Neural cell (in vitro differentiated cells): ENCODE results near the gene MROH2A. TPM values are rescaled to one million over a fixed set of nuclear protein-coding genes. Genes with fewer than 3 reads are reported as not detected.
"Not testable (repeated sequence)": the region's sequence is repeated elsewhere in the genome, so short reads cannot be mapped to it uniquely, and the experiment has no call there.

Experiments used
- H2AFZ ChIP-seq: fragments of 200-600, 300-800 bp; sonication (generic), shearing (Covaris generic); 2 replicates; pipeline ENCODE4 v1.6.0; 2014; ENCODE audit warnings: low read depth, mild to moderate bottlenecking, antibody characterized with exemption, low read length, moderate library complexity
- H3F3A ChIP-seq: fragments of 200-600 bp; shearing (Covaris generic); 2 replicates; pipeline ENCODE4 v1.6.1; 2016; ENCODE audit warnings: mild to moderate bottlenecking, moderate library complexity, mixed read lengths, antibody characterized with exemption, low read length; ENCODE audit not compliant: insufficient read depth, poor library complexity, severe bottlenecking
- H3K27ac ChIP-seq: fragments of 200-600, 300-800 bp; sonication (generic), shearing (Covaris generic); 2 replicates; pipeline ENCODE4 v1.5.1; 2014; ENCODE audit warnings: mild to moderate bottlenecking, low read length, moderate library complexity
- H3K27me3 ChIP-seq: fragments of 300-800, 200-600 bp; sonication (generic), shearing (Covaris generic); 2 replicates; pipeline ENCODE4 v1.6.0; 2014; ENCODE audit warnings: mild to moderate bottlenecking, low read depth, low read length, moderate library complexity; ENCODE audit not compliant: insufficient read depth
- H3K36me3 ChIP-seq: fragments of 300-800, 200-600 bp; sonication (generic), shearing (Covaris generic); 2 replicates; pipeline ENCODE4 v1.5.1; 2014; ENCODE audit warnings: mild to moderate bottlenecking, antibody characterized with exemption, low read length, moderate library complexity; ENCODE audit not compliant: insufficient read depth
- H3K4me2 ChIP-seq: fragments of 300-800, 200-600 bp; sonication (generic), shearing (Covaris generic); 2 replicates; pipeline ENCODE4 v1.6.0; 2014; ENCODE audit warnings: mild to moderate bottlenecking, low read length
- H3K4me3 ChIP-seq: fragments of 300-800, 200-600 bp; sonication (generic), shearing (Covaris generic); 2 replicates; pipeline ENCODE4 v1.5.1; 2014; ENCODE audit warnings: mild to moderate bottlenecking, low read length, moderate library complexity
- H3K79me2 ChIP-seq: fragments of 200-600 bp; shearing (Covaris generic); replicated peaks from 2 replicates; pipeline ENCODE4 v1.6.0; 2014; ENCODE audit warnings: mild to moderate bottlenecking, low read length, moderate library complexity; ENCODE audit not compliant: insufficient read depth
- H3K9ac ChIP-seq: fragments of 300-800, 200-600 bp; sonication (generic), shearing (Covaris generic); 2 replicates; pipeline ENCODE4 v1.6.1; 2016; ENCODE audit warnings: mild to moderate bottlenecking, low read length, mixed read lengths
- H3K9me2 ChIP-seq: fragments of 200-600 bp; shearing (Covaris generic); 2 replicates; pipeline ENCODE4 v1.6.1; 2016; ENCODE audit warnings: mild to moderate bottlenecking, low read length, mixed read lengths; ENCODE audit not compliant: insufficient read depth
- H3K9me3 ChIP-seq: fragments of 200-600, 300-800 bp; sonication (generic), shearing (Covaris generic); 2 replicates; pipeline ENCODE4 v1.6.1; 2016; ENCODE audit warnings: mild to moderate bottlenecking, mixed run types, low read length, moderate library complexity, mixed read lengths
- H4K20me1 ChIP-seq: fragments of 200-600 bp; shearing (Covaris generic); 2 replicates; pipeline ENCODE4 v1.6.1; 2016; ENCODE audit warnings: mild to moderate bottlenecking, mixed run types; ENCODE audit not compliant: insufficient read depth
- CTCF ChIP-seq: fragments of 450-650 bp; IDR thresholded peaks from 2 replicates; pipeline ENCODE4 v1.5.1; 2014; ENCODE audit warnings: antibody characterized with exemption, mild to moderate bottlenecking, moderate library complexity; ENCODE audit not compliant: poor library complexity, severe bottlenecking
- EP300 ChIP-seq: fragments of 450-650 bp; conservative IDR thresholded peaks from 2 replicates; pipeline ENCODE4 v1.6.1; 2014; ENCODE audit warnings: antibody characterized with exemption, mild to moderate bottlenecking, moderate library complexity; ENCODE audit not compliant: poor library complexity, severe bottlenecking
- EZH2 ChIP-seq: fragments of 200-600, 300-800 bp; shearing (Covaris generic), sonication (generic); IDR thresholded peaks from 2 replicates; pipeline ENCODE4 v1.6.1; 2014; ENCODE audit warnings: antibody characterized with exemption, low read length, borderline replicate concordance, mild to moderate bottlenecking; ENCODE audit not compliant: insufficient read depth, poor library complexity, severe bottlenecking
- MXI1 ChIP-seq: fragments of 450-650 bp; conservative IDR thresholded peaks from 2 replicates; pipeline ENCODE4 v1.6.1; 2014; ENCODE audit warnings: antibody characterized with exemption, mild to moderate bottlenecking; ENCODE audit not compliant: poor library complexity, severe bottlenecking
- POLR2AphosphoS5 ChIP-seq: IDR thresholded peaks from 2 replicates; pipeline ENCODE4 v1.6.1; 2012
- RAD21 ChIP-seq: fragments of 450-650 bp; conservative IDR thresholded peaks from 2 replicates; pipeline ENCODE4 v1.6.1; 2014; ENCODE audit warnings: antibody characterized with exemption, mild to moderate bottlenecking, moderate library complexity
- SMC3 ChIP-seq: fragments of 450-650 bp; conservative IDR thresholded peaks from 2 replicates; pipeline ENCODE4 v1.6.1; 2014; ENCODE audit warnings: antibody characterized with exemption, mild to moderate bottlenecking, moderate library complexity; ENCODE audit not compliant: poor library complexity
- TAF1 ChIP-seq: IDR thresholded peaks from 2 replicates; pipeline ENCODE4 v1.6.1; 2012; ENCODE audit warnings: low read depth
- polyA plus RNA-seq: library from polyadenylated mRNA; depleted of rRNA; stranded (reverse); fragments of >200 nt; gene quantifications from 2 replicates; pipeline ENCODE4 v1.2.3, GENCODE V29; 2014
- TF ChIP-seq, protein P1 (sequence below): IDR thresholded peaks from 2 replicates; pipeline ENCODE4 v1.6.1; 2012; ENCODE audit warnings: borderline replicate concordance

MROH2A gene
- polyA plus RNA-seq, 1 donor from 2014 or later, result not detected

- not testable (repeated sequence) for H3K4me2 ChIP-seq, H4K20me1 ChIP-seq, H3K4me3 ChIP-seq, H3K27me3 ChIP-seq, H3K9ac ChIP-seq, H3K79me2 ChIP-seq, H2AFZ ChIP-seq, H3K36me3 ChIP-seq, H3K9me3 ChIP-seq, H3K9me2 ChIP-seq, H3K27ac ChIP-seq, H3F3A ChIP-seq
Observed at GRCh38 chr2:233745838-233746237, 32.3 kb upstream of the MROH2A start.

DNA sequence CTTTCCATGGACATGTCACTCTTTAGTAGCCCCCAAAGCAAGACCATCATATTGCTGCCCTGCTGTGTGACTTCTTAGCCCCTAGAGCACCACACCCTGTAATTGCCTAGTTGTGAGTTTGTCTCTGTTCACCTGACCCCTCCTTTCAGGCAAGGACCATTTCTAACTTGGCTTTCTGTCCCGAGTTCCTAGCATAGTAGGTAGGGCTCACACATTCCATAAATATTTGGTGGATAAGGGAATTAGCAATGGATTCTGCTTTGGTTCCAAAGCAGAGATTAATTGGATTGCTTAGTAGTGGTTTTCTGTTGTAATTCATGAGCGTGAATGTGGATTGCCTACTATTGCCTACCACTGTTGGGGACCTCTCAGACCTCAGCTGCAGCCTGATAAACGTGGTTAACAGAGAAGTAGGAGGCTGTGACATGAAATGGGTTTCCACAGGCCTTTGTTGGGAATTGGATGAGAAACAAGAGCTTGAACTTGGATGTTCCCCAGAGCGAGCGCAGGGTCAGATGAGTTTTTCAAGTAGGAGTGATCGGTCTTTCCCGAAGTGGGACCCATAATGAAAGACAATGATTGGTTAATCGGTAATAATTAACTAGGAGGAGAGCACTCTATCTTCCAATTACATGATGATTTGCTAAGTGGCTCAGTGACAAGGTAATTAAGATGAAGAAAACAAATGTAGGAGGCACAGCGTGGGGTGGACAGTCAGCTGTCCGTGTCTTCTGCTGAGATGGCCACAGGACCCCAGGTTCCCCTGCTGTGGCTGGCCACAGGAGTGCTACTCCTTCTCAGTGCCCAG, 31.5 kb upstream of the MROH2A start:
- Histone ChIP-seq H3K4me3 (no peak overlapping the region), H3F3A (no peaks in the 10 kb centered on the region), H2AFZ (no peak overlapping the region), H3K79me2 (no peaks in the 10 kb centered on the region), H3K9me2 (no peaks in the 10 kb centered on the region), H3K9ac (no peak overlapping the region), H3K27me3 (no peaks in the 10 kb centered on the region), H3K9me3 (no peaks in the 10 kb centered on the region), H3K27ac (no peak overlapping the region), H3K4me2 (no peak overlapping the region), H3K36me3 (no peaks in the 10 kb centered on the region), H4K20me1 (no peaks in the 10 kb centered on the region)
- TF ChIP-seq EZH2 (no peak), MXI1 (no peak), CTCF (no peak), RAD21 (no peak), POLR2AphosphoS5 (no peak), TAF1 (no peak), EP300 (no peak), SMC3 (no peak)
- TF ChIP-seq, protein P1, sequence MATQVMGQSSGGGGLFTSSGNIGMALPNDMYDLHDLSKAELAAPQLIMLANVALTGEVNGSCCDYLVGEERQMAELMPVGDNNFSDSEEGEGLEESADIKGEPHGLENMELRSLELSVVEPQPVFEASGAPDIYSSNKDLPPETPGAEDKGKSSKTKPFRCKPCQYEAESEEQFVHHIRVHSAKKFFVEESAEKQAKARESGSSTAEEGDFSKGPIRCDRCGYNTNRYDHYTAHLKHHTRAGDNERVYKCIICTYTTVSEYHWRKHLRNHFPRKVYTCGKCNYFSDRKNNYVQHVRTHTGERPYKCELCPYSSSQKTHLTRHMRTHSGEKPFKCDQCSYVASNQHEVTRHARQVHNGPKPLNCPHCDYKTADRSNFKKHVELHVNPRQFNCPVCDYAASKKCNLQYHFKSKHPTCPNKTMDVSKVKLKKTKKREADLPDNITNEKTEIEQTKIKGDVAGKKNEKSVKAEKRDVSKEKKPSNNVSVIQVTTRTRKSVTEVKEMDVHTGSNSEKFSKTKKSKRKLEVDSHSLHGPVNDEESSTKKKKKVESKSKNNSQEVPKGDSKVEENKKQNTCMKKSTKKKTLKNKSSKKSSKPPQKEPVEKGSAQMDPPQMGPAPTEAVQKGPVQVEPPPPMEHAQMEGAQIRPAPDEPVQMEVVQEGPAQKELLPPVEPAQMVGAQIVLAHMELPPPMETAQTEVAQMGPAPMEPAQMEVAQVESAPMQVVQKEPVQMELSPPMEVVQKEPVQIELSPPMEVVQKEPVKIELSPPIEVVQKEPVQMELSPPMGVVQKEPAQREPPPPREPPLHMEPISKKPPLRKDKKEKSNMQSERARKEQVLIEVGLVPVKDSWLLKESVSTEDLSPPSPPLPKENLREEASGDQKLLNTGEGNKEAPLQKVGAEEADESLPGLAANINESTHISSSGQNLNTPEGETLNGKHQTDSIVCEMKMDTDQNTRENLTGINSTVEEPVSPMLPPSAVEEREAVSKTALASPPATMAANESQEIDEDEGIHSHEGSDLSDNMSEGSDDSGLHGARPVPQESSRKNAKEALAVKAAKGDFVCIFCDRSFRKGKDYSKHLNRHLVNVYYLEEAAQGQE, result no peak

GRCh38 chr2:233747283-233747544, 30.9 kb upstream of the MROH2A start:
- Histone ChIP-seq H3K9ac (no peak overlapping the region), H3K4me3 (no peak overlapping the region), H3K27me3 (no peaks in the 10 kb centered on the region), H3K27ac (no peak overlapping the region), H3K36me3 (no peaks in the 10 kb centered on the region), H4K20me1 (no peaks in the 10 kb centered on the region), H3F3A (no peaks in the 10 kb centered on the region), H3K9me3 (no peaks in the 10 kb centered on the region), H3K9me2 (no peaks in the 10 kb centered on the region), H3K79me2 (no peaks in the 10 kb centered on the region), H2AFZ (no peak overlapping the region), H3K4me2 (no peak overlapping the region)
- TF ChIP-seq CTCF, result no peak
- no peak for TF ChIP-seq POLR2AphosphoS5
- TF ChIP-seq TAF1, result no peak
- TF ChIP-seq, protein P1, result no peak
- no peak for TF ChIP-seq EZH2
- TF ChIP-seq RAD21, result no peak
- TF ChIP-seq EP300, result no peak
- no peak for TF ChIP-seq SMC3
- no peak for TF ChIP-seq MXI1
